Heart left ventricle (tissue), 16 donors: Measurements from ENCODE around the gene AJAP1. TPM values are rescaled to one million over a fixed set of nuclear protein-coding genes. Genes with fewer than 3 reads are reported as not detected.
A peak's percentile ranks its signal among the peaks of the same experiment; 100 is the strongest.

ENCODE experiments used
- ATAC-seq, 4 donors: fragments of 200-7000 bp; cut with Tn5 transposase; one replicate each; pipeline ENCODE4 v1.9.1; 2020 to 2022; ENCODE audit warnings: moderate library complexity in 4 of 4, mild to moderate bottlenecking in 3 of 4, moderate number of reproducible peaks in 1 of 4
- DNase-seq, 5 donors: peaks; one replicate each; pipeline ENCODE4 v3.0.0-alpha.2; 2020
- H3K27ac ChIP-seq, 12 donors: fragments of 200-600 bp; sonication (generic) in 4 of 12; one replicate each; pipeline versions ENCODE4 v1.5.0 to v1.8.0; 2016 to 2022; ENCODE audit warnings: mild to moderate bottlenecking in 2 of 12
- H3K27me3 ChIP-seq, 9 donors: fragments of 200-600 bp; sonication (generic) in 2 of 9; one replicate each; pipeline versions ENCODE4 v1.5.1 to v1.8.0; 2016 to 2022; ENCODE audit warnings: mild to moderate bottlenecking in 3 of 9
- H3K36me3 ChIP-seq, 9 donors: fragments of 200-600 bp; sonication (generic) in 2 of 9; one replicate each; pipeline versions ENCODE4 v1.5.0 to v1.8.0; 2018 to 2022; ENCODE audit warnings: mild to moderate bottlenecking in 2 of 9
- H3K4me1 ChIP-seq, 12 donors: fragments of 200-600 bp; sonication (generic) in 4 of 12; one replicate each; pipeline versions ENCODE4 v1.5.0 to v1.8.0; 2016 to 2022; ENCODE audit warnings: mild to moderate bottlenecking in 3 of 12
- H3K4me3 ChIP-seq, 12 donors: fragments of 200-600 bp; sonication (generic) in 4 of 12; one replicate each; pipeline versions ENCODE4 v1.5.0 to v1.8.0; 2017 to 2022; ENCODE audit warnings: mild to moderate bottlenecking in 9 of 12, moderate library complexity in 4 of 12
- H3K9me3 ChIP-seq, 12 donors: fragments of 200-600 bp; sonication (generic) in 4 of 12; one replicate each; pipeline versions ENCODE4 v1.5.0 to v1.8.0; 2016 to 2022; ENCODE audit warnings: mild to moderate bottlenecking in 1 of 12
- POLR2A ChIP-seq, 2 donors: fragments of 450-650 bp; IDR thresholded peaks; one replicate each; pipeline ENCODE4 v1.6.1; 2017; ENCODE audit warnings: antibody characterized with exemption in 2 of 2, mild to moderate bottlenecking in 2 of 2, moderate library complexity in 2 of 2
- WGBS, 4 donors: extraction: QIAGEN DNeasy Blood & Tissue Kit in 2 of 4; methylation state at CpG; one replicate each; pipeline versions ENCODE4 v1.1.5 to v1.1.7; 2013 to 2018; 5-methylcytosine and 5-hydroxymethylcytosine counted together
- intact Hi-C, 10 donors: fragments of 100-400 bp; cut with DNase I; formaldehyde crosslinking; loops; one replicate each; pipeline versions ENCODE4 v1.11.1 to v1.14.2; 2022
- polyA plus RNA-seq, 2 donors: library from polyadenylated mRNA; stranded (reverse); fragments of 200-250 nt; gene quantifications; one replicate each; pipeline ENCODE4 v1.2.3, GENCODE V29; 2013
- total RNA-seq, 9 donors: library from RNA; depleted of rRNA in 2 of 9; stranded (reverse); fragments of >200 nt in 2 of 9; fragmentation: NEBNext Ultra II Directional in 3 of 9; extraction: Animal tissue kit (Norgen Biotek cat#: 25700) in 3 of 9; gene quantifications; one replicate each; pipeline versions ENCODE4 v1.1.0 to v1.2.4, GENCODE V29; 2016 to 2023
- TF ChIP-seq, protein P1 (sequence below), 12 donors: fragments of 200-600 bp; sonication (generic) in 4 of 12; IDR thresholded peaks; one replicate each; pipeline versions ENCODE4 v1.5.0 to v1.8.0; 2018 to 2022; ENCODE audit warnings: antibody characterized with exemption in 12 of 12, mild to moderate bottlenecking in 5 of 12
- donor health status: ischemic (EF 13 %, LVEDD 7.1; RV severe dilation, severe dysfunction).
- donor health status: healthy with polysubstance abuse.
- donor health status: DM: no; HTN: yes; CAD: no.
- donor health status: DM: no; HTN: no; CAD: no.
- donor health status: ischemic (EF 25% LVEDD 6.9; RV normal size, moderate dysfunction).
- donor health status: ischemic (EF 25% LVEDD 5.7; RV mildly dilated, moderate dysfunction).
- donor health status: healthy.
- donor health status: DM: yes; HTN: yes; CAD: no.
- donor health status: ischemic (EF 35%, LVEDD 5.7; RV mildly dilated, moderate dysfunction).
- donor health status: nonischemic (EF 11% LVEDD 7.7; RV severe dilation, severe dysfunction).
- donor health status: DM: yes; HTN: yes; CAD: no.
- donor health status: PGD.
- donor health status: ischemic (EF 29% LVEDD 5.4; RV normal size, mild dysfunction).
- donor health status: nonischemic (EF 23%, LVEDD 6.1; RV moderate dilation, normal function).

The AJAP1 gene
- total and polyA plus RNA-seq, 11 donors = 0.01 to 0.67 (median 0.07) TPM; not detected in 2

DNA sequence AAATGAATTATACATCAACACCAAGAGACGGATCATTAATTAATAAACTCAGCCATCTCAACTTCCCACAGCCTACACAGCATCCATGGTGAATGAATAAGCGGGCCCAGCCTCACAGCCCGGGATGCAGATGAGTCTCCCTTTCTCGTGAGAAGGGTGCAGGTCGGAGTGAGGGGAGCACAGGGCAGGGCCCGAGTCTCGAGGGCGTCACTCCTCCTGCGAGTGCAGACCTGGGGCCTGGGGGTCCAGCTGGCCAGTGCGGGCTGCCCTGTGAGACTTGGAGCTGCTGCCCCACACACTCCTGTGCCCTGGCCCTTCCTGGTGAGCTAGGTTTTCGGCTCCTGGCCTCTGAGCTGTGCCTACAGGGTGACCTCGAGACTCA lies 74.7 kb downstream of the AJAP1 start:
- Histone ChIP-seq H3K4me1 (no peaks in the 10 kb centered on the region), H3K36me3 (no peaks in the 10 kb centered on the region), H3K4me3 (no peak overlapping the region), H3K27ac (no peak overlapping the region), H3K9me3 (no peaks in the 10 kb centered on the region), H3K27me3 (peaks cover 0 to 17% (median 0%) of the 10 kb centered on the region in 9 donors)
- TF ChIP-seq, protein P1, sequence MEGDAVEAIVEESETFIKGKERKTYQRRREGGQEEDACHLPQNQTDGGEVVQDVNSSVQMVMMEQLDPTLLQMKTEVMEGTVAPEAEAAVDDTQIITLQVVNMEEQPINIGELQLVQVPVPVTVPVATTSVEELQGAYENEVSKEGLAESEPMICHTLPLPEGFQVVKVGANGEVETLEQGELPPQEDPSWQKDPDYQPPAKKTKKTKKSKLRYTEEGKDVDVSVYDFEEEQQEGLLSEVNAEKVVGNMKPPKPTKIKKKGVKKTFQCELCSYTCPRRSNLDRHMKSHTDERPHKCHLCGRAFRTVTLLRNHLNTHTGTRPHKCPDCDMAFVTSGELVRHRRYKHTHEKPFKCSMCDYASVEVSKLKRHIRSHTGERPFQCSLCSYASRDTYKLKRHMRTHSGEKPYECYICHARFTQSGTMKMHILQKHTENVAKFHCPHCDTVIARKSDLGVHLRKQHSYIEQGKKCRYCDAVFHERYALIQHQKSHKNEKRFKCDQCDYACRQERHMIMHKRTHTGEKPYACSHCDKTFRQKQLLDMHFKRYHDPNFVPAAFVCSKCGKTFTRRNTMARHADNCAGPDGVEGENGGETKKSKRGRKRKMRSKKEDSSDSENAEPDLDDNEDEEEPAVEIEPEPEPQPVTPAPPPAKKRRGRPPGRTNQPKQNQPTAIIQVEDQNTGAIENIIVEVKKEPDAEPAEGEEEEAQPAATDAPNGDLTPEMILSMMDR (IDR thresholded peaks at IDR 0.05) = no peak
- TF ChIP-seq POLR2A (IDR thresholded peaks at IDR 0.05) = no peak
- intact Hi-C loops = no loop called here
- DNase-seq (peak in 1 of 5 donors; percentile 51), ATAC-seq (no peak)
- WGBS, 4 donors = 78 to 90% (median 87%) methylated on average over 10 to 12 of the region's 12 CpGs

DNA sequence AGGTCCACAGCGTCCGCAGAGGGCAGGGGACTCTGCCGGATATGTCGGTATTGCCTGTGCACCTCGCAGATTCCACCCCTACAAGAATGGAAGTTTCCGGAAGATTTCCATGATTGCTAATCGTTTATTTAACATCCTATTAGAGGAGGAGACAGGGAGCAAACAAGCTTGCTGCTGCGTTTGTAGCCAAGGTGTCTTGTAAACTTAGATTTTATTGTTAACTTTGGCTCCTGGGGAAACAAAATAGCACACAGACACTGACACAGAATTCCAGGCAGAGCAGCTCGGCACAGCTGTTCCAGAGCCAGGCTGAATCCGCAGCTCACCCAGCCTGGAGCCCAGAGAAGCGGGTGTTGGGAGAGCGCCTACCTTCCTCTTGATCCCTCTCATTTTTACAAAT lies 75.7 kb downstream of the AJAP1 start:
- Histone ChIP-seq H3K4me1 (no peaks in the 10 kb centered on the region), H3K9me3 (no peaks in the 10 kb centered on the region), H3K4me3 (no peak overlapping the region), H3K36me3 (no peaks in the 10 kb centered on the region), H3K27ac (no peak overlapping the region), H3K27me3 (peaks cover 0 to 24% (median 0%) of the 10 kb centered on the region in 9 donors)
- intact Hi-C loops = no loop called here
- 73 to 81% (median 76%) methylated on average over 12 of the region's 12 CpGs for WGBS, 4 donors
- ATAC-seq = no peak
- TF ChIP-seq, protein P1 (IDR thresholded peaks at IDR 0.05) = no peak
- no peak for TF ChIP-seq POLR2A (IDR thresholded peaks at IDR 0.05)
- no peak for DNase-seq

DNA sequence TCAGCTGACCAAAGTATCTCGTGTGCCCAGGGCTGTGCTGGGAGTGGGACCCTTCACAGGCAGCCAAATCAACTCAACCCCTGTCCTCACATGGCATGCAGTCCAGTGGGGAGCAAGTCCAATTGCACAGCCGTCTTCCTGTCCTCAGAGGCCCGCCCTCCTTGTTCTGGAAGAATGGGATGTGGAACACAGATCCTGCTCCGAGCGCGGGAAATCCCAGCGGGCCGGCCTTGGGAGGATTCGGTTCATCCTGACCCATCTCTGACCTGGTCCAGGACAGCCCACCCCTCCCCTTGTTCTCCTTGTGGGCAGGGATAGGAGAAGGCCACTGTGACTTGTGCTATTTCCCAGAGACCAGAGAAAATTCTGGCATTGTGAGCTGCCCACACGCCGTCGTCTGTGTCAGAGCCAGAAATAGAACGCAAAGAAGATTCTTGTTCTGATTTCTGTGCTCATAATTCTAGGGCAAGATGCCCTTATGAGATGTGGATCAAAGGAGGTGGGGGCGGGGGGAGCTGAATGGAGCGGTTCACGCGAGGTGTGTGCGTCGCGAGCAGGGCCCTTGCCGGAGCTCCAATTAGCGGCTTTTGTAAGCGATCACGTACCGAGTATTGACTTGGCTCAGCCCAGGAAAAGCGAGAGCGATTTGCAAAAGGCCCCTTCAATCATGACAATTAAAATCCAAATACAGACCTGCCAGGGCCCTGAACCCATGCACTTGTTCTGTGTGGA lies 79.2 kb downstream of the AJAP1 start:
- Histone ChIP-seq H3K9me3 (peaks cover 0 to 11% (median 0%) of the 10 kb centered on the region in 12 donors), H3K4me3 (no peak overlapping the region), H3K27me3 (peaks cover 0 to 29% (median 5%) of the 10 kb centered on the region in 9 donors), H3K36me3 (no peaks in the 10 kb centered on the region), H3K27ac (no peak overlapping the region), H3K4me1 (no peaks in the 10 kb centered on the region)
- TF ChIP-seq, protein P1 (IDR thresholded peaks at IDR 0.05) = no peak
- no peak for TF ChIP-seq POLR2A (IDR thresholded peaks at IDR 0.05)
- ATAC-seq = no peak
- WGBS, 4 donors = 68 to 71% (median 70%) methylated on average over 27 of the region's 27 CpGs
- intact Hi-C loops = no loop called here
- DNase-seq = peak in 1 of 5 donors; percentile 51

DNA sequence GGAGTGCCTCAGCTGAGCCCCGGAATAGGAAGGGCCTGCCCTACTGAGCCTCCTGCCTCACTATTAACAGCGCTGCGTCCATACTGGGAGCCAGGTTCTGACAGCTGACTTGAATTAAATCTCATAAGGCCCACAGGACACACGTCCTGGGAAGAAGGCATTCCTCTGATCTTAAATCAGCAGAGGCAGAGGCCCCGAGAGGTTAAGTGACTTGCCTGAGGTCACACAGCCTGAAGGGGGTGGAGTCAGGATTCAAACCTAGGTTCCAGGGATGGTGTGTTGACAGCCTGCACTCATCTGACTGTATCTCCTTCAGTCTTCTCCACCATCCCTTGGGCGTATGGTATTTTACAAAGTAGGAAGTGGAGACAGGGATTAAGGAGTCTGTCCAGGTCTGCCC lies 79.8 kb downstream of the AJAP1 start:
- Histone ChIP-seq H3K27ac (no peak overlapping the region), H3K9me3 (peaks cover 0 to 13% (median 0%) of the 10 kb centered on the region in 12 donors), H3K27me3 (peaks cover 0 to 29% (median 6%) of the 10 kb centered on the region in 9 donors), H3K4me1 (no peaks in the 10 kb centered on the region), H3K36me3 (no peaks in the 10 kb centered on the region), H3K4me3 (no peak overlapping the region)
- ATAC-seq (no peak), DNase-seq (peak in 1 of 5 donors; percentile 17)
- WGBS, 4 donors = 57 to 87% (median 70%) methylated on average over 2 to 6 of the region's 6 CpGs
- TF ChIP-seq, protein P1 (IDR thresholded peaks at IDR 0.05) = no peak
- no peak for TF ChIP-seq POLR2A (IDR thresholded peaks at IDR 0.05)
- intact Hi-C loops = no loop called here
